Thymus (tissue), 11 donors: ENCODE data around the gene DHRS12. TPM values are rescaled to one million over a fixed set of nuclear protein-coding genes. Genes with fewer than 3 reads are reported as not detected.
A peak's percentile ranks its signal among the peaks of the same experiment; 100 is the strongest.

Experiments used
- DNase-seq, 9 donors: peaks; one replicate each; pipeline ENCODE4 v3.0.0-alpha.2; 2013; ENCODE audit warnings: low spot score in 9 of 9, low read depth in 6 of 9, missing footprints in 1 of 9
- H3K27ac ChIP-seq, 2 donors: one replicate each; pipeline ENCODE4 v1.5.1; 2013; ENCODE audit warnings: control low read depth in 1 of 2, low read depth in 1 of 2, low read length in 1 of 2, mild to moderate bottlenecking in 1 of 2, moderate library complexity in 1 of 2
- H3K27me3 ChIP-seq, 2 donors: one replicate each; pipeline ENCODE4 v1.5.1; 2013; ENCODE audit warnings: low read length in 1 of 2; ENCODE audit not compliant: control insufficient read depth in 2 of 2, insufficient read depth in 1 of 2
- H3K36me3 ChIP-seq, 2 donors: one replicate each; pipeline ENCODE4 v1.5.1; 2013; ENCODE audit warnings: low read length in 1 of 2, mild to moderate bottlenecking in 1 of 2, moderate library complexity in 1 of 2; ENCODE audit not compliant: control insufficient read depth in 2 of 2, insufficient read depth in 2 of 2
- H3K4me1 ChIP-seq, 2 donors: one replicate each; pipeline ENCODE4 v1.5.1; 2013; ENCODE audit warnings: low read length in 2 of 2; ENCODE audit not compliant: control insufficient read depth in 2 of 2, insufficient read depth in 2 of 2
- H3K4me3 ChIP-seq, 2 donors: one replicate each; pipeline ENCODE4 v1.5.1; 2013; ENCODE audit warnings: low read length in 2 of 2, control low read depth in 1 of 2, mild to moderate bottlenecking in 1 of 2
- H3K9me3 ChIP-seq, 2 donors: one replicate each; pipeline ENCODE4 v1.5.1; 2013; ENCODE audit warnings: low read length in 1 of 2, mild to moderate bottlenecking in 1 of 2; ENCODE audit not compliant: control insufficient read depth in 2 of 2, insufficient read depth in 1 of 2
- WGBS: extraction: QIAGEN DNeasy Blood & Tissue Kit; methylation state at CpG from one replicate; pipeline ENCODE4 v1.1.7; 2013; 5-methylcytosine and 5-hydroxymethylcytosine counted together
- polyA plus RNA-seq: library from polyadenylated mRNA; stranded (reverse); fragments of 200-250 nt; gene quantifications from one replicate; pipeline ENCODE4 v1.2.3, GENCODE V29; 2013
- total RNA-seq: library from RNA; stranded (reverse); fragments of 120-200 nt; gene quantifications from one replicate; pipeline ENCODE4 v1.2.4, GENCODE V29; 2013
- donor health status: healthy.

Gene DHRS12
- total and polyA plus RNA-seq, 2 donors: 7.5 to 14.8 TPM

DNA sequence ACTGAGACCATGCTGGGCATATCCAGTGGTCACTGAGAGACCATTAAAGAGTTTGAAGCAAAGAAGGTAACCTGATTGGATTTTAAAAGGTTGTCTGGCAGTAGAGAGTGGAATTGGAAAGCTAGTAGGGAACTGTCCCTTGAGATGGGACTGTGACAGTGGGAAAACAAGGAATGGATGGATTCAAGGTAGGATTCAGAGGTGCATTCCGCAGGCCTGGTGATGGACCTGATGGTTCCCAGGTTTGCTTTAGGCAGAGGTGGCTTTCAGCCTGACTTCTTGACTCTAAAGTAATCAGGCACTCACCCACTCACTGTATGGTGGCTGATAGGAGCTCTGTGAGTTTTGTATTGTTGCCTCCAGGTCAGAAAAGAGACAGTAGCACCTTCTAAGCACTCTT is 73.0 kb downstream of the DHRS12 start:
- H3K36me3 ChIP-seq: peaks cover 13% of the 10 kb centered on the region in 2 donors
- no peak for DNase-seq
- H3K27ac ChIP-seq: no peak overlapping the region
- no peaks in the 10 kb centered on the region for H3K4me1 ChIP-seq
- H3K9me3 ChIP-seq: no peaks in the 10 kb centered on the region
- WGBS: 100% methylated on average over 1 of the region's 1 CpG
- no peak overlapping the region for H3K4me3 ChIP-seq
- H3K27me3 ChIP-seq: no peaks in the 10 kb centered on the region

- WGBS: 95% methylated on average over 11 of the region's 11 CpGs
- Histone ChIP-seq H3K4me3 (no peak overlapping the region), H3K27me3 (no peaks in the 10 kb centered on the region), H3K36me3 (peaks cover 8 to 13% of the 10 kb centered on the region in 2 donors), H3K9me3 (no peaks in the 10 kb centered on the region), H3K4me1 (no peaks in the 10 kb centered on the region), H3K27ac (peak overlapping the region; percentile 23 to 25)
- DNase-seq: no peak
Measured at GRCh38 chr13:51729866-51730553, 74.0 kb downstream of the DHRS12 start.

- 97% methylated on average over 10 of the region's 10 CpGs for WGBS
- Histone ChIP-seq H3K9me3 (no peaks in the 10 kb centered on the region), H3K36me3 (peaks cover 7 to 13% of the 10 kb centered on the region in 2 donors), H3K27me3 (no peaks in the 10 kb centered on the region), H3K27ac (no peak overlapping the region), H3K4me1 (no peaks in the 10 kb centered on the region), H3K4me3 (no peak overlapping the region)
- no peak for DNase-seq
Measured at GRCh38 chr13:51728972-51729371, 75.0 kb downstream of the DHRS12 start.

DNA sequence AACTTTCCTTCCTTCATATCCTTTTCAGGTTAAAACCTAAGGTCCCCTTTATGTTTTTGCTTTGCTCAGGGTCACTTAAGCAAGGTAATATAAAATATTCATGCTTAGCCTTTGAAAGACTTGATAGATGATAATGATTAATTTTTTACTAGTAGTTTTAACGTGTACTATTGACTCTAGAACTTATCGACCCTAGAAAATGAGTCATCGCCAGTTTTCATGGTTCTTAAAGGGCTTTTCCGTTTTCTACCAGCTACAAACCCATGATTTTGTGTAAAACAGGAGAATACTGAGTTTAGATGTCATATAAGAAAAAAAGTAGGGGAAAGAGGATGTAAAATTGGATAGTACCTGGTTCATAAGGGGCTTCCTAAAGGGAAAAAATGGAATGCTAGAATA is 75.7 kb downstream of the DHRS12 start:
- no peak overlapping the region for H3K4me3 ChIP-seq
- 98% methylated on average over 4 of the region's 4 CpGs for WGBS
- H3K4me1 ChIP-seq: no peaks in the 10 kb centered on the region
- no peak overlapping the region for H3K27ac ChIP-seq
- no peaks in the 10 kb centered on the region for H3K27me3 ChIP-seq
- H3K9me3 ChIP-seq: no peaks in the 10 kb centered on the region
- H3K36me3 ChIP-seq: peaks cover 7 to 9% of the 10 kb centered on the region in 2 donors
- no peak for DNase-seq

DNA sequence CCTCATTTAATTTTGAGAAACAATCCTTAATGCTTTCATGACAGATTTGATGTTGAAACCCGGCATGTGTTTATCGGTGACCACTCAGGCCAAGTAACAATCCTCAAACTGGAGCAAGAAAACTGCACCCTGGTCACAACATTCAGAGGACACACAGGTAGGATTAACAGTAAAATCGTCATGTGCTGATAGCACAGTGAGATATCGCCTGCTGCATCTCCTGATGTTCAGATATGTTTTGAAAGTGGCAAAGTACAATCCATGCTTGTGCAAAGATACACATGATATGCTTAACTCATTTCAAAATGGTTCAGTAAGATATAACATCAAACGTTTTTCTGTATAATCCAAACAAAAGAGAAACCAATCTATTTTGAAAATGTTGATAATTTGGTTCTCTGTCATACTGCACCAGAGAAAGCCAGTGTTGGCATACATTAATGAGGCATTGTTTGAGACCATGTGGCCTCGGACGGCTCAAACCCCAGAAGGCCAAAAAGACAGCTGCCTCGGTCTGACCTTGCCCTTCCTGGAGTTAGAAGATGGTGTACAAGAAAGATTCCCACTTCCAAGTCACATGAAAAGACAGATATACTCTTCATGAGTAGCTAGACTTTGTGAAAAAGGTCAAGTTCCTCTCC is 76.2 kb downstream of the DHRS12 start:
- H3K9me3 ChIP-seq: no peaks in the 10 kb centered on the region
- H3K27me3 ChIP-seq: no peaks in the 10 kb centered on the region
- H3K36me3 ChIP-seq: peaks cover 7 to 8% of the 10 kb centered on the region in 2 donors
- H3K27ac ChIP-seq: no peak overlapping the region
- no peak overlapping the region for H3K4me3 ChIP-seq
- WGBS: 96% methylated on average over 8 of the region's 8 CpGs
- H3K4me1 ChIP-seq: no peaks in the 10 kb centered on the region
- DNase-seq: no peak

- no peak for DNase-seq
- Histone ChIP-seq H3K9me3 (no peaks in the 10 kb centered on the region), H3K27me3 (no peaks in the 10 kb centered on the region), H3K4me3 (no peak overlapping the region), H3K27ac (no peak overlapping the region), H3K36me3 (peaks cover 7 to 8% of the 10 kb centered on the region in 2 donors), H3K4me1 (no peaks in the 10 kb centered on the region)
- 97% methylated on average over 3 of the region's 3 CpGs for WGBS
Measured at GRCh38 chr13:51726446-51727193, 77.3 kb downstream of the DHRS12 start.

GRCh38 chr13:51724721-51725120 is 79.2 kb downstream of the DHRS12 start:
- DNase-seq: no peak
- Histone ChIP-seq H3K36me3 (peaks cover 0 to 8% of the 10 kb centered on the region in 2 donors), H3K9me3 (no peaks in the 10 kb centered on the region), H3K27me3 (no peaks in the 10 kb centered on the region), H3K4me3 (no peak overlapping the region), H3K27ac (no peak overlapping the region), H3K4me1 (no peaks in the 10 kb centered on the region)

DNA sequence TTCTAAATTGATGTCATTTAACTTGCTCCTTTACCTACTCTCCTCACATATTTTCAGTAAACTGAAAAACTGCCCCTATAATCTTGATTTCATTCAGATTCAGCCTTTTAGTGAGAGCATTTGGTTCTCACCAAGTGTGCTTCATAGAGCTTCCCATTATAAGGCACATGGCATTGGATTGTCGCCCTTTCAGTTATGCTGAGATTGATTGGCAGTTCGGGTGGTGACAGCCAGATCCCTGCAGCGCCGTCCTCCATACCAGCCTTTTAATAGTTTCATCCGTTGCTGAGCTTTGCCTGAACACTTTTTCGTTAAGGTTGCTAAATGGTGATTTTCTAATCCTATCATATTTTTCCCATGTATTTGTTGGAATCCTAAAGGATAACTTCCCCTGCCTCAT is 80.4 kb downstream of the DHRS12 start:
- Histone ChIP-seq H3K4me3 (no peak overlapping the region), H3K27me3 (no peaks in the 10 kb centered on the region), H3K9me3 (no peaks in the 10 kb centered on the region), H3K27ac (no peak overlapping the region), H3K4me1 (no peaks in the 10 kb centered on the region), H3K36me3 (peaks cover 0 to 8% of the 10 kb centered on the region in 2 donors)
- DNase-seq: no peak
- 98% methylated on average over 6 of the region's 6 CpGs for WGBS

DNA sequence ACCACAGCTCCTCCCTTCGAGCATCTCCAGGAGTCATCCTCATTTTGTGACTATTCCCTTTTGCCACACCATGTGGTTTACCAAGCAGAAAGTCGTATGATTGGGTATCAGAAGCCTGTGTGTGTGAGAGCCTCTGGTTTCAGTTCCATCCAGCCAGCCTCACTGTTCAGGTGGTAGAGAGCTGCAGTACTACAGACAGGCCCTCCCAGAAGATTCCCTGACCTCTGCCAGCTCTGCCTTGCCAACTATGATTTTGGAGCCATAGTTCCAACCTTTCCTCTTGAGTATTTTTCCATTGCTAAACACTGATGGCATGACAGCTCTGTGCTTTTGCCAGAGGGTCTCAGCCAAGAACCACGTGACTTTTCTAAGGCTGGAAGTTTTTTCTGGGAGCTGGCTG is 82.5 kb downstream of the DHRS12 start:
- Histone ChIP-seq H3K9me3 (no peaks in the 10 kb centered on the region), H3K27ac (no peak overlapping the region), H3K4me3 (no peak overlapping the region), H3K27me3 (no peaks in the 10 kb centered on the region), H3K36me3 (no peaks in the 10 kb centered on the region), H3K4me1 (no peaks in the 10 kb centered on the region)
- no peak for DNase-seq
- 93% methylated on average over 3 of the region's 3 CpGs for WGBS
